Ramos (cell line): ENCODE measurements around the gene POGK.
"Not testable (repeated sequence)": the region's sequence is repeated elsewhere in the genome, so short reads cannot be mapped to it uniquely, and the experiment has no call there.

Experiments
- in situ Hi-C: fragments of 300-500 bp; cut with MboI; formaldehyde crosslinking; loops from one replicate; pipeline ENCODE4 v1.14.3; 2022; ENCODE audit warnings: low sequenced_read_pairs; ENCODE audit not compliant: unreplicated experiment

POGK gene

GRCh38 chr1:166852918-166853317, 13.6 kb downstream of the POGK start:
- in situ Hi-C loops = no loop called here

- in situ Hi-C loops = no loop called here
Observed at GRCh38 chr1:166855558-166855957, 16.3 kb downstream of the POGK start.

GRCh38 chr1:166857995-166858394, 18.7 kb downstream of the POGK start:
- in situ Hi-C loops = no loop called here

- in situ Hi-C loops = no loop called here
Observed at GRCh38 chr1:166858726-166859419, 19.6 kb downstream of the POGK start.

GRCh38 chr1:166859597-166859996, 20.3 kb downstream of the POGK start:
- in situ Hi-C loops = no loop called here

GRCh38 chr1:166865926-166866325, 26.7 kb downstream of the POGK start:
- in situ Hi-C loops = no loop called here

- in situ Hi-C loops = no loop called here
Observed at GRCh38 chr1:166868639-166869038, 29.4 kb downstream of the POGK start.

GRCh38 chr1:166869318-166870099, 30.2 kb downstream of the POGK start:
- in situ Hi-C loops = no loop called here

GRCh38 chr1:166870584-166870983, 31.3 kb downstream of the POGK start:
- in situ Hi-C loops = no loop called here

- in situ Hi-C loops = no loop called here
Observed at GRCh38 chr1:166874464-166874863, 35.2 kb downstream of the POGK start.

GRCh38 chr1:166875302-166875733, 36.0 kb downstream of the POGK start:
- in situ Hi-C loops = no loop called here

GRCh38 chr1:166875734-166876539, 36.7 kb downstream of the POGK start, which contains the start of gene TADA1:
Gene TADA1 (minus strand): TSS chr1:166876264. CDS start chr1:166876233, 31 bp downstream.
- in situ Hi-C loops = no loop called here

GRCh38 chr1:166876540-166876838, 37.2 kb downstream of the POGK start:
- in situ Hi-C loops = no loop called here

- in situ Hi-C loops = not testable (repeated sequence)
Observed at GRCh38 chr1:166878173-166878917, 39.1 kb downstream of the POGK start.

- in situ Hi-C loops = no loop called here
Observed at GRCh38 chr1:166882893-166883292, 43.6 kb downstream of the POGK start.

GRCh38 chr1:166884040-166884642, 44.9 kb downstream of the POGK start:
- in situ Hi-C loops = no loop called here

GRCh38 chr1:166884971-166885370, 45.7 kb downstream of the POGK start:
- in situ Hi-C loops = no loop called here

- in situ Hi-C loops = no loop called here
Observed at GRCh38 chr1:166888373-166889111, 49.3 kb downstream of the POGK start.

- in situ Hi-C loops = no loop called here
Observed at GRCh38 chr1:166889776-166890175, 50.5 kb downstream of the POGK start.
